ENCODE measurements around the gene GDF3.

- TF ChIP-seq, protein P1, sequence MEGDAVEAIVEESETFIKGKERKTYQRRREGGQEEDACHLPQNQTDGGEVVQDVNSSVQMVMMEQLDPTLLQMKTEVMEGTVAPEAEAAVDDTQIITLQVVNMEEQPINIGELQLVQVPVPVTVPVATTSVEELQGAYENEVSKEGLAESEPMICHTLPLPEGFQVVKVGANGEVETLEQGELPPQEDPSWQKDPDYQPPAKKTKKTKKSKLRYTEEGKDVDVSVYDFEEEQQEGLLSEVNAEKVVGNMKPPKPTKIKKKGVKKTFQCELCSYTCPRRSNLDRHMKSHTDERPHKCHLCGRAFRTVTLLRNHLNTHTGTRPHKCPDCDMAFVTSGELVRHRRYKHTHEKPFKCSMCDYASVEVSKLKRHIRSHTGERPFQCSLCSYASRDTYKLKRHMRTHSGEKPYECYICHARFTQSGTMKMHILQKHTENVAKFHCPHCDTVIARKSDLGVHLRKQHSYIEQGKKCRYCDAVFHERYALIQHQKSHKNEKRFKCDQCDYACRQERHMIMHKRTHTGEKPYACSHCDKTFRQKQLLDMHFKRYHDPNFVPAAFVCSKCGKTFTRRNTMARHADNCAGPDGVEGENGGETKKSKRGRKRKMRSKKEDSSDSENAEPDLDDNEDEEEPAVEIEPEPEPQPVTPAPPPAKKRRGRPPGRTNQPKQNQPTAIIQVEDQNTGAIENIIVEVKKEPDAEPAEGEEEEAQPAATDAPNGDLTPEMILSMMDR (conservative IDR thresholded peaks at IDR 0.05 in 1 of 2, IDR thresholded peaks at IDR 0.05 in 1 of 2; ENCODE audit: low read depth in 1 of 2, low read length in 2 of 2): no peak
- no peak for TF ChIP-seq EZH2 (IDR thresholded peaks at IDR 0.05; ENCODE audit: low read length, missing control alignments)
Observed at GRCh38 chr12:7656121-7656520, 39.5 kb downstream of the GDF3 start.

Measured in fibroblast of lung (primary cell).